ENCODE measurements around the gene BCAT1.

The BCAT1 gene

DNA sequence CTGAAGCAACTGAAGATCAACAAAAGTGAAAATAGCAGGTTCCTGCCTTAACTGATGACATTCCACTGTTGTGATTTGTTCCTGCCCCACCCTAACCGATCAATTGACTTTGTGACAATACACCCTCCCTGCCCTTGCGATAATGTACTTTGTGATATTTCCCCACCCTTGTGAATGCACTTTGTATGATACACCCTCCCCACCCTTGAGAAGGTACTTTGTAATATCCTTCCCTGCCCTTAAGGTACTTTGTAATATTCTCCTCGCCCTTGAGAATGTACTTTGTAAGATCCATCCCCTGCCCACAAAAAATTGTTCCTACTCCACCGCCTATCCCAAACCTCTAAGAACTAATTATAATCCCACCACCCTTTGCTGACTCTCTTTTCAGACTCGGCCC, 41.4 kb downstream of the BCAT1 start:
- DNase-seq (no peak), ATAC-seq (ENCODE audit: insufficient read depth, low read depth) (no peak)
- Histone ChIP-seq H3K9me3 (ENCODE audit: insufficient read depth, low read length, severe bottlenecking) (no peaks in the 10 kb centered on the region), H3K4me1 (ENCODE audit: insufficient read depth, low read length) (peaks cover 14% of the 10 kb centered on the region), H3K4me2 (ENCODE audit: insufficient read depth, low read length) (no peak overlapping the region), H3K36me3 (ENCODE audit: insufficient read depth, low read length) (peaks cover 12% of the 10 kb centered on the region; the same call in 1 of the 2 replicates), H3K4me3 (ENCODE audit: low read depth in 1 of 2, low read length in 2 of 2) (no peak overlapping the region), H4K20me1 (ENCODE audit: insufficient read depth, low read length) (peaks cover 4% of the 10 kb centered on the region; the same call in 1 of the 2 replicates), H3K27ac (ENCODE audit: low read length) (no peak overlapping the region), H3K9ac (ENCODE audit: low read depth, low read length) (no peak overlapping the region), H3K27me3 (ENCODE audit: insufficient read depth, low read length, poor library complexity) (no peaks in the 10 kb centered on the region), H2AFZ (ENCODE audit: low read depth, low read length) (no peak overlapping the region), H3K79me2 (ENCODE audit: insufficient read depth, low read length) (peaks cover 72% of the 10 kb centered on the region)
- no peak for TF ChIP-seq EZH2 (IDR thresholded peaks at IDR 0.05; ENCODE audit: borderline replicate concordance, low read depth, low read length, severe bottlenecking)
- TF ChIP-seq, protein P1, sequence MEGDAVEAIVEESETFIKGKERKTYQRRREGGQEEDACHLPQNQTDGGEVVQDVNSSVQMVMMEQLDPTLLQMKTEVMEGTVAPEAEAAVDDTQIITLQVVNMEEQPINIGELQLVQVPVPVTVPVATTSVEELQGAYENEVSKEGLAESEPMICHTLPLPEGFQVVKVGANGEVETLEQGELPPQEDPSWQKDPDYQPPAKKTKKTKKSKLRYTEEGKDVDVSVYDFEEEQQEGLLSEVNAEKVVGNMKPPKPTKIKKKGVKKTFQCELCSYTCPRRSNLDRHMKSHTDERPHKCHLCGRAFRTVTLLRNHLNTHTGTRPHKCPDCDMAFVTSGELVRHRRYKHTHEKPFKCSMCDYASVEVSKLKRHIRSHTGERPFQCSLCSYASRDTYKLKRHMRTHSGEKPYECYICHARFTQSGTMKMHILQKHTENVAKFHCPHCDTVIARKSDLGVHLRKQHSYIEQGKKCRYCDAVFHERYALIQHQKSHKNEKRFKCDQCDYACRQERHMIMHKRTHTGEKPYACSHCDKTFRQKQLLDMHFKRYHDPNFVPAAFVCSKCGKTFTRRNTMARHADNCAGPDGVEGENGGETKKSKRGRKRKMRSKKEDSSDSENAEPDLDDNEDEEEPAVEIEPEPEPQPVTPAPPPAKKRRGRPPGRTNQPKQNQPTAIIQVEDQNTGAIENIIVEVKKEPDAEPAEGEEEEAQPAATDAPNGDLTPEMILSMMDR (IDR thresholded peaks at IDR 0.05; ENCODE audit: borderline replicate concordance, extremely low read depth, low read length, poor library complexity, severe bottlenecking): no peak

DNA sequence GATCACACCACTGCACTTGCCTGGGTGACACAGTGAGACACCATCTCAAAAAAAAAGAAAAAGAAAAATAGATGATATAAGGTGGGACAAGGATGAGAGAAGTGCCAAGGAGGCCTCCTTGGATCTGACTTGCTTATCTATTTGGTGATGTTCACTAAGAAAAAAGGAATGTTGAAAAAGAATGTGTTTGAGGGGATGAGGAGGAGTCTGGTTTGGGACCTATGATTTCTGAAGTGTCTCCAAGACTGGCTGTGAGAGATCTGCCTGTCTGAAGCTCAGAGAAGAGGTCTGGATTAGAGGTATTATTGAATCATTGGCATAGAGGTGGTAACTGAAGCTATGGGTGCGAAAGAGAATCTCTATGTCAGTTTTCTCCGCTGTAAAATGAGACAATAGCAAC, 42.8 kb downstream of the BCAT1 start:
- Histone ChIP-seq H3K27ac (ENCODE audit: low read length) (no peak overlapping the region), H3K36me3 (ENCODE audit: insufficient read depth, low read length) (peaks cover 8% of the 10 kb centered on the region; the same call in 1 of the 2 replicates), H3K4me1 (ENCODE audit: insufficient read depth, low read length) (peaks cover 19% of the 10 kb centered on the region), H3K79me2 (ENCODE audit: insufficient read depth, low read length) (peaks cover 66% of the 10 kb centered on the region), H3K4me3 (ENCODE audit: low read depth in 1 of 2, low read length in 2 of 2) (no peak overlapping the region), H3K27me3 (ENCODE audit: insufficient read depth, low read length, poor library complexity) (no peaks in the 10 kb centered on the region), H2AFZ (ENCODE audit: low read depth, low read length) (no peak overlapping the region), H4K20me1 (ENCODE audit: insufficient read depth, low read length) (peaks cover 4% of the 10 kb centered on the region; the same call in 1 of the 2 replicates), H3K9ac (ENCODE audit: low read depth, low read length) (no peak overlapping the region), H3K9me3 (ENCODE audit: insufficient read depth, low read length, severe bottlenecking) (no peaks in the 10 kb centered on the region), H3K4me2 (ENCODE audit: insufficient read depth, low read length) (no peak overlapping the region)
- ATAC-seq (ENCODE audit: insufficient read depth, low read depth) (no peak), DNase-seq (no peak)
- TF ChIP-seq EZH2 (IDR thresholded peaks at IDR 0.05; ENCODE audit: borderline replicate concordance, low read depth, low read length, severe bottlenecking): no peak

GRCh38 chr12:24905431-24905830, 43.5 kb downstream of the BCAT1 start:
- peaks cover 21% of the 10 kb centered on the region for H3K4me1 ChIP-seq (ENCODE audit: insufficient read depth, low read length)
- ATAC-seq (ENCODE audit: insufficient read depth, low read depth): no peak
- peaks cover 4% of the 10 kb centered on the region; the same call in 1 of the 2 replicates for H4K20me1 ChIP-seq (ENCODE audit: insufficient read depth, low read length)
- no peak overlapping the region for H3K9ac ChIP-seq (ENCODE audit: low read depth, low read length)
- H3K9me3 ChIP-seq (ENCODE audit: insufficient read depth, low read length, severe bottlenecking): no peaks in the 10 kb centered on the region
- peaks cover 60% of the 10 kb centered on the region for H3K79me2 ChIP-seq (ENCODE audit: insufficient read depth, low read length)
- no peak overlapping the region for H2AFZ ChIP-seq (ENCODE audit: low read depth, low read length)
- no peaks in the 10 kb centered on the region for H3K27me3 ChIP-seq (ENCODE audit: insufficient read depth, low read length, poor library complexity)
- H3K36me3 ChIP-seq (ENCODE audit: insufficient read depth, low read length): peaks cover 5% of the 10 kb centered on the region; the same call in 1 of the 2 replicates
- H3K4me3 ChIP-seq (ENCODE audit: low read depth in 1 of 2, low read length in 2 of 2): no peak overlapping the region
- no peak overlapping the region for H3K4me2 ChIP-seq (ENCODE audit: insufficient read depth, low read length)
- DNase-seq: no peak
- H3K27ac ChIP-seq (ENCODE audit: low read length): no peak overlapping the region
- TF ChIP-seq EZH2 (IDR thresholded peaks at IDR 0.05; ENCODE audit: borderline replicate concordance, low read depth, low read length, severe bottlenecking): no peak
- TF ChIP-seq, protein P1 (IDR thresholded peaks at IDR 0.05; ENCODE audit: borderline replicate concordance, extremely low read depth, low read length, poor library complexity, severe bottlenecking): no peak

GRCh38 chr12:24904871-24905270, 44.0 kb downstream of the BCAT1 start:
- Histone ChIP-seq H3K27ac (ENCODE audit: low read length) (no peak overlapping the region), H3K9ac (ENCODE audit: low read depth, low read length) (no peak overlapping the region), H2AFZ (ENCODE audit: low read depth, low read length) (no peak overlapping the region), H3K4me1 (ENCODE audit: insufficient read depth, low read length) (peaks cover 21% of the 10 kb centered on the region), H3K36me3 (ENCODE audit: insufficient read depth, low read length) (peaks cover 5% of the 10 kb centered on the region; the same call in 1 of the 2 replicates), H4K20me1 (ENCODE audit: insufficient read depth, low read length) (peaks cover 4% of the 10 kb centered on the region; the same call in 1 of the 2 replicates), H3K4me3 (ENCODE audit: low read depth in 1 of 2, low read length in 2 of 2) (no peak overlapping the region), H3K9me3 (ENCODE audit: insufficient read depth, low read length, severe bottlenecking) (no peaks in the 10 kb centered on the region), H3K27me3 (ENCODE audit: insufficient read depth, low read length, poor library complexity) (no peaks in the 10 kb centered on the region), H3K79me2 (ENCODE audit: insufficient read depth, low read length) (peaks cover 58% of the 10 kb centered on the region), H3K4me2 (ENCODE audit: insufficient read depth, low read length) (no peak overlapping the region)
- TF ChIP-seq, protein P1 (IDR thresholded peaks at IDR 0.05; ENCODE audit: borderline replicate concordance, extremely low read depth, low read length, poor library complexity, severe bottlenecking): no peak
- TF ChIP-seq EZH2 (IDR thresholded peaks at IDR 0.05; ENCODE audit: borderline replicate concordance, low read depth, low read length, severe bottlenecking): no peak
- no peak for DNase-seq
- no peak for ATAC-seq (ENCODE audit: insufficient read depth, low read depth)

Data from DND-41 (cell line).